IMR-90 (cell line): ENCODE data around the gene TMEM30A. TPM values are rescaled to one million over a fixed set of nuclear protein-coding genes. Genes with fewer than 3 reads are reported as not detected.
A peak's percentile ranks its signal among the peaks of the same experiment; 100 is the strongest.

ENCODE experiments used
- ATAC-seq: fragments of 200-7000 bp; cut with Tn5 transposase; 2 replicates; pipeline ENCODE4 v1.9.1; 2020; ENCODE audit warnings: low read depth, mild to moderate bottlenecking, moderate library complexity
- BruUV-seq: library from RNA; stranded (reverse); fragments of 400-500 nt; replicated peaks from 2 replicates; lab custom pipeline; 2021; lab: Mats Ljungman, UMichigan
- CTCF ChIA-PET: fragments of 300-600 bp; formaldehyde crosslinking; extraction: SDS; loops from one replicate; lab custom pipeline; 2021; ENCODE audit warnings: antibody characterized with exemption; lab: Yijun Ruan, JAX
- POLR2A ChIA-PET: fragments of 300-600 bp; sonication (Branson Sonifier 250); formaldehyde crosslinking; loops from one replicate; lab custom pipeline; 2022; ENCODE audit warnings: antibody characterized with exemption; ENCODE audit not compliant: unreplicated experiment; lab: Charles Lee
- DNase-seq: peaks from one replicate; pipeline ENCODE4 v3.0.0; 2013
- H2AFZ ChIP-seq: replicated peaks from 2 replicates; pipeline ENCODE3; 2013; ENCODE audit warnings: low read length, mild to moderate bottlenecking; ENCODE audit not compliant: poor library complexity
- H2AK5ac ChIP-seq: 2 replicates; pipeline ENCODE4 v1.6.1; 2013; ENCODE audit warnings: low read depth, low read length, inconsistent platforms
- H2AK9ac ChIP-seq: replicated peaks from 2 replicates; pipeline ENCODE3; 2013; ENCODE audit warnings: mild to moderate bottlenecking, low read depth, low read length, moderate library complexity; ENCODE audit not compliant: poor library complexity
- H2BK120ac ChIP-seq: 2 replicates; pipeline ENCODE4 v1.6.1; 2013; ENCODE audit warnings: low read depth, low read length, inconsistent platforms
- H2BK15ac ChIP-seq: 3 replicates; pipeline ENCODE4 v1.6.1; 2013; ENCODE audit warnings: low read depth, low read length, inconsistent platforms
- H2BK20ac ChIP-seq: 2 replicates; pipeline ENCODE4 v1.6.1; 2013; ENCODE audit warnings: low read depth, mild to moderate bottlenecking, inconsistent platforms, low read length, moderate library complexity
- H2BK5ac ChIP-seq: 2 replicates; pipeline ENCODE4 v1.6.1; 2013; ENCODE audit warnings: mild to moderate bottlenecking, low read depth, low read length, inconsistent platforms; ENCODE audit not compliant: poor library complexity, severe bottlenecking
- H3K14ac ChIP-seq: replicated peaks from 2 replicates; pipeline ENCODE4 v1.6.1; 2013; ENCODE audit warnings: low read depth, low read length, inconsistent platforms
- H3K18ac ChIP-seq: 2 replicates; pipeline ENCODE4 v1.6.1; 2013; ENCODE audit warnings: low read depth, low read length, control low read depth
- H3K23ac ChIP-seq: 2 replicates; pipeline ENCODE4 v1.6.1; 2013; ENCODE audit warnings: low read depth, low read length, inconsistent platforms
- H3K27ac ChIP-seq: 2 replicates; pipeline ENCODE4 v1.5.1; 2013; ENCODE audit warnings: mild to moderate bottlenecking, control low read depth, low read length; ENCODE audit not compliant: insufficient read depth
- H3K27me3 ChIP-seq: 2 replicates; pipeline ENCODE4 v1.6.1; 2013; ENCODE audit warnings: low read length; ENCODE audit not compliant: control insufficient read depth, insufficient read depth
- H3K36me3 ChIP-seq: 2 replicates; pipeline ENCODE4 v1.6.1; 2013; ENCODE audit warnings: low read length, mixed read lengths; ENCODE audit not compliant: control insufficient read depth, insufficient read depth
- H3K4ac ChIP-seq: 2 replicates; pipeline ENCODE4 v1.6.1; 2013; ENCODE audit warnings: low read depth, low read length, inconsistent platforms
- H3K4me1 ChIP-seq: 2 replicates; pipeline ENCODE4 v1.6.1; 2013; ENCODE audit warnings: low read length, mixed read lengths; ENCODE audit not compliant: control insufficient read depth, insufficient read depth
- H3K4me2 ChIP-seq: 2 replicates; pipeline ENCODE4 v1.6.1; 2013; ENCODE audit warnings: low read depth, mild to moderate bottlenecking, control low read depth, low read length, moderate library complexity
- H3K4me3 ChIP-seq: 2 replicates; pipeline ENCODE4 v1.5.1; 2013; ENCODE audit warnings: low read depth, mild to moderate bottlenecking, control low read depth, low read length, moderate library complexity; ENCODE audit not compliant: insufficient read depth
- H3K56ac ChIP-seq: 2 replicates; pipeline ENCODE4 v1.6.1; 2013; ENCODE audit warnings: low read length, inconsistent platforms; ENCODE audit not compliant: insufficient read depth; ENCODE audit errors: extremely low read depth
- H3K79me1 ChIP-seq, 2 experiments: 2 replicates each; pipeline ENCODE4 v1.6.1; 2013; ENCODE audit warnings: low read length in 2 of 2, inconsistent platforms in 1 of 2, low read depth in 1 of 2
- H3K9ac ChIP-seq: 2 replicates; pipeline ENCODE4 v1.6.1; 2013; ENCODE audit warnings: low read depth, low read length, control low read depth
- H3K9me1 ChIP-seq: 2 replicates; pipeline ENCODE4 v1.6.1; 2013; ENCODE audit warnings: low read length, inconsistent platforms; ENCODE audit not compliant: insufficient read depth
- H3K9me3 ChIP-seq: 2 replicates; pipeline ENCODE4 v1.6.1; 2013; ENCODE audit warnings: low read length; ENCODE audit not compliant: control insufficient read depth, insufficient read depth
- H4K20me1 ChIP-seq: 2 replicates; pipeline ENCODE4 v1.6.1; 2013; ENCODE audit warnings: low read length, inconsistent platforms; ENCODE audit not compliant: insufficient read depth
- H4K5ac ChIP-seq: 2 replicates; pipeline ENCODE4 v1.6.1; 2013; ENCODE audit warnings: mild to moderate bottlenecking, low read depth, low read length, control low read depth
- H4K8ac ChIP-seq, 2 experiments: 2 replicates each; pipeline ENCODE4 v1.6.1; 2013; ENCODE audit warnings: low read depth in 2 of 2, low read length in 2 of 2, control low read depth in 1 of 2, inconsistent platforms in 1 of 2
- H4K91ac ChIP-seq: 2 replicates; pipeline ENCODE4 v1.6.1; 2013; ENCODE audit warnings: low read depth, low read length, inconsistent platforms; ENCODE audit not compliant: insufficient read depth
- CEBPB ChIP-seq: IDR thresholded peaks from 2 replicates; pipeline ENCODE4 v1.6.1; 2012; ENCODE audit warnings: low read depth, low read length, improper control_type of control experiment
- ELK1 ChIP-seq: fragments of 150-350 bp; IDR thresholded peaks from 2 replicates; pipeline ENCODE4 v1.6.1; 2016; ENCODE audit warnings: low read depth, mild to moderate bottlenecking, low read length, moderate library complexity, borderline replicate concordance
- MAFK ChIP-seq: IDR thresholded peaks from 2 replicates; pipeline ENCODE4 v1.6.1; 2012; ENCODE audit warnings: low read depth, low read length, improper control_type of control experiment
- SMC3 ChIP-seq: fragments of 150-350 bp; IDR thresholded peaks from 2 replicates; pipeline ENCODE4 v1.6.1; 2016; ENCODE audit warnings: low read depth, mild to moderate bottlenecking, antibody characterized with exemption, low read length, moderate library complexity
- dilution Hi-C: fragments of 300-500 bp; cut with HindIII; formaldehyde crosslinking; loops from one replicate; pipeline ENCODE4 v1.14.3; 2018; ENCODE audit warnings: low sequenced_read_pairs; ENCODE audit not compliant: unreplicated experiment
- in situ Hi-C: fragments of 300-500 bp; cut with MboI; formaldehyde crosslinking; loops from 3 replicates; pipeline ENCODE4 v1.14.3; 2019; ENCODE audit warnings: low sequenced_read_pairs, inconsistent platforms, mixed read lengths
- intact Hi-C: fragments of 100-400 bp; cut with micrococcal nuclease; formaldehyde crosslinking; loops from 2 replicates; pipeline ENCODE4 v1.10.0; 2022
- polyA plus RNA-seq, 3 experiments: library from polyadenylated mRNA; depleted of rRNA; stranded (reverse); fragments of >200 nt; gene quantifications; 2 replicates each; pipeline ENCODE4 v1.2.3, GENCODE V29; 2012; ENCODE audit warnings: low replicate concordance in 1 of 3
- total RNA-seq: library from RNA; depleted of rRNA; stranded (reverse); fragments of >200 nt; gene quantifications from 2 replicates; pipeline ENCODE4 v1.2.3, GENCODE V29; 2012
- TF ChIP-seq, protein P1 (sequence below): conservative IDR thresholded peaks from 2 replicates; pipeline ENCODE4 v1.5.1; 2012; ENCODE audit warnings: mild to moderate bottlenecking, low read depth, low read length, improper control_type of control experiment

TMEM30A gene
- total and polyA plus RNA-seq, 2 of the 4 experiments (the other 2 are of a cell fraction): 48.5 to 111 TPM

DNA sequence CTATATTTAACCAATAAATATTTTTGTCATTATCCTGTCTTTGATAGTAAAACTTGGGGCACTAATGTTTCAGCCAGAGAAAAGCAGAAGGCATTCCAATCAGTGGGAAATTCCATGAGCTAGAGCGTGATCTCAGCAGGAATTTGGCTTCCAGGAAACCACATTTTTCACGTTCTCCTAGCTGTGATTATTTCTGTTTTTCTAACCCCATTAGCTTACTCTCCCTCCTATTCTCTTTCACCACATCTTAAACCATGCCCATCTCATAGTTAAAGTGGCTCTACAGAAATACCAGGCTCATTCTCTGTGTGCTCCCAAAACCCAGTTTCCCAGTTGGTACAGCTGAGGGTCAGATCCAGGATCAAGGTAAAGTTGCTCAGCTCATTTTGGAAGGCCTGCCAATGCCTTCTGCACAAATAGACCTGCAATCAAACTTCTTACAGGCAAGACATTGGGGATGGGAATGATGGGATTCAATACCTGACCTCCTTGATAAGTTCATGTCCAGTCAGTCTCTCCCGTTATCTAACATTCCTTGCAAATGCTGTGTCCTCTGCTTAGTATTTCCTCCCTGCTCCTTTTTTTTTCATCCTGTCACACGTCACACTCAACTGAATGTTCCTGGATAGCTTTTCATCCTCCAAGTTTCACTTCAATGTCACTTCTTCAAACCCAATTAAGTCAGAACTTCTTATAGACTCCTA is 33.1 kb upstream of the TMEM30A start (continued):
- TF ChIP-seq, protein P1, sequence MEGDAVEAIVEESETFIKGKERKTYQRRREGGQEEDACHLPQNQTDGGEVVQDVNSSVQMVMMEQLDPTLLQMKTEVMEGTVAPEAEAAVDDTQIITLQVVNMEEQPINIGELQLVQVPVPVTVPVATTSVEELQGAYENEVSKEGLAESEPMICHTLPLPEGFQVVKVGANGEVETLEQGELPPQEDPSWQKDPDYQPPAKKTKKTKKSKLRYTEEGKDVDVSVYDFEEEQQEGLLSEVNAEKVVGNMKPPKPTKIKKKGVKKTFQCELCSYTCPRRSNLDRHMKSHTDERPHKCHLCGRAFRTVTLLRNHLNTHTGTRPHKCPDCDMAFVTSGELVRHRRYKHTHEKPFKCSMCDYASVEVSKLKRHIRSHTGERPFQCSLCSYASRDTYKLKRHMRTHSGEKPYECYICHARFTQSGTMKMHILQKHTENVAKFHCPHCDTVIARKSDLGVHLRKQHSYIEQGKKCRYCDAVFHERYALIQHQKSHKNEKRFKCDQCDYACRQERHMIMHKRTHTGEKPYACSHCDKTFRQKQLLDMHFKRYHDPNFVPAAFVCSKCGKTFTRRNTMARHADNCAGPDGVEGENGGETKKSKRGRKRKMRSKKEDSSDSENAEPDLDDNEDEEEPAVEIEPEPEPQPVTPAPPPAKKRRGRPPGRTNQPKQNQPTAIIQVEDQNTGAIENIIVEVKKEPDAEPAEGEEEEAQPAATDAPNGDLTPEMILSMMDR: no peak

DNA sequence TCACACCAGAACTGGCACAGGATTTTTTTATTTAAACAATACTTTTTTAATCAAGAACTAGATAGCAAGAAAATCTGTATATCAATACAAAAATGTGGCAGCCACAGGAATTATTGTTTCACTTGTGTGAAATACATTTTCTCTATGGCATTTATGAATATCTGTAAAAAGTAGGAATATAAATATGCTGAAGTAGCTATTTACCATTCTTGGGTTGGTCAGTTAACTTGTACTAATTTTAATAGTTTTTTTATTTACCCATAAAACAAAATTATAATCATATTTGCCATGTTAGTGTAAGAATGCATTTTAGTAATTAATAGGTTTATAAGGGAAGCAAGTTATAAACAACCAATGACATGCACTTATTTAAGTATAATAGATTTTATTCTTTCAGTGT is 31.4 kb upstream of the TMEM30A start:
- no peak overlapping the region for H2BK120ac ChIP-seq
- no peak overlapping the region for H4K5ac ChIP-seq
- intact Hi-C loops: no loop called here
- H3K4me2 ChIP-seq: no peak overlapping the region
- H3K9me1 ChIP-seq: no peaks in the 10 kb centered on the region; the same call in 1 of the 2 replicates
- peaks cover 3% of the 10 kb centered on the region for H3K4me1 ChIP-seq
- no peaks in the 10 kb centered on the region for H3K36me3 ChIP-seq
- H2BK5ac ChIP-seq: no peak overlapping the region
- ATAC-seq: no peak
- in situ Hi-C loops: no loop called here
- no peak overlapping the region for H3K18ac ChIP-seq
- no peak overlapping the region for H2AFZ ChIP-seq
- H3K23ac ChIP-seq: no peak overlapping the region
- dilution Hi-C loops: no loop called here
- no peak overlapping the region for H3K9ac ChIP-seq
- no peak for DNase-seq
- no peak overlapping the region for H3K14ac ChIP-seq
- no peak overlapping the region for H3K27ac ChIP-seq
- no peak overlapping the region for H2BK20ac ChIP-seq
- ChIA-PET POLR2A (no interaction called here), CTCF (no interaction called here)
- H3K56ac ChIP-seq: no peak overlapping the region
- no peak overlapping the region for H4K91ac ChIP-seq
- H2AK5ac ChIP-seq: no peak overlapping the region
- peak; percentile 33 for TF ChIP-seq MAFK
- TF ChIP-seq ELK1: no peak
- no peak for TF ChIP-seq CEBPB
- no peak for TF ChIP-seq SMC3
- no peak overlapping the region for H3K4ac ChIP-seq
- BruUV-seq: no TSS peak
- H2AK9ac ChIP-seq: no peak overlapping the region
- no peaks in the 10 kb centered on the region for H4K20me1 ChIP-seq
- no peak overlapping the region for H3K4me3 ChIP-seq
- no peaks in the 10 kb centered on the region for H3K79me1 ChIP-seq
- H3K27me3 ChIP-seq: peaks cover 3% of the 10 kb centered on the region; the same call in 1 of the 2 replicates
- H4K8ac ChIP-seq: no peak overlapping the region
- no peaks in the 10 kb centered on the region for H3K9me3 ChIP-seq
- H2BK15ac ChIP-seq: no peak overlapping the region
